Upper lobe of left lung (tissue), 4 donors: ENCODE data around the gene GASK1B.

ENCODE experiments used
- CTCF ChIP-seq, 6 experiments: fragments of 450-650 bp in 4 of 6; fragments of 200-600 bp in 2 of 6; sonication (generic) in 2 of 6; IDR thresholded peaks; one replicate each; pipeline ENCODE4 v1.5.1; 2016 to 2019; ENCODE audit warnings: antibody characterized with exemption in 6 of 6
- POLR2A ChIP-seq, 4 donors: fragments of 450-650 bp; IDR thresholded peaks; one replicate each; pipeline ENCODE4 v1.5.1; 2016 to 2017; ENCODE audit warnings: antibody characterized with exemption in 4 of 4, mild to moderate bottlenecking in 2 of 4
- POLR2AphosphoS5 ChIP-seq, 2 donors: sonication (generic); formaldehyde crosslinking; IDR thresholded peaks; one replicate each; pipeline ENCODE4 v1.5.1; 2017; ENCODE audit warnings: antibody characterized with exemption in 2 of 2

GRCh38 chr4:158169506-158169905, 3.3 kb downstream of the GASK1B start:
- no peak for TF ChIP-seq CTCF (IDR thresholded peaks at IDR 0.05)
- TF ChIP-seq POLR2A (IDR thresholded peaks at IDR 0.05): no peak
- TF ChIP-seq POLR2AphosphoS5 (IDR thresholded peaks at IDR 0.05): no peak
